IgD-negative memory B cell (primary cell): ENCODE results near the gene KLF16. TPM values are rescaled to one million over a fixed set of nuclear protein-coding genes. Genes with fewer than 3 reads are reported as not detected.
A peak's percentile ranks its signal among the peaks of the same experiment; 100 is the strongest.

Experiments used
- H3K27ac Mint-ChIP-seq, 3 donors: one replicate each; pipeline ENCODE4 v1.8.0; 2020 to 2022; ENCODE audit warnings: mild to moderate bottlenecking in 3 of 3, mixed read lengths in 3 of 3, moderate library complexity in 1 of 3
- H3K27me3 Mint-ChIP-seq: one replicate; pipeline ENCODE4 v1.8.0; 2021; ENCODE audit warnings: mixed read lengths
- H3K36me3 Mint-ChIP-seq: one replicate; pipeline ENCODE4 v1.8.0; 2020; ENCODE audit warnings: mild to moderate bottlenecking, mixed read lengths
- H3K4me1 Mint-ChIP-seq, 3 donors: one replicate each; pipeline ENCODE4 v1.8.0; 2020 to 2022; ENCODE audit warnings: mixed read lengths in 3 of 3, mild to moderate bottlenecking in 1 of 3
- H3K4me3 Mint-ChIP-seq, 4 donors: one replicate each; pipeline ENCODE4 v1.8.0; 2020 to 2022; ENCODE audit warnings: mild to moderate bottlenecking in 4 of 4, mixed read lengths in 4 of 4, moderate library complexity in 3 of 4
- H3K9me3 Mint-ChIP-seq, 3 donors: one replicate each; pipeline ENCODE4 v1.8.0; 2020 to 2021; ENCODE audit warnings: mixed read lengths in 3 of 3, mild to moderate bottlenecking in 1 of 3
- polyA plus RNA-seq: library from polyadenylated mRNA; unstranded; fragments of 300-500 nt; fragmentation: Illumina TruSeq; gene quantifications from one replicate; pipeline ENCODE4 v1.2.3, GENCODE V29; 2021

Gene KLF16
- 1.8 TPM for polyA plus RNA-seq

DNA sequence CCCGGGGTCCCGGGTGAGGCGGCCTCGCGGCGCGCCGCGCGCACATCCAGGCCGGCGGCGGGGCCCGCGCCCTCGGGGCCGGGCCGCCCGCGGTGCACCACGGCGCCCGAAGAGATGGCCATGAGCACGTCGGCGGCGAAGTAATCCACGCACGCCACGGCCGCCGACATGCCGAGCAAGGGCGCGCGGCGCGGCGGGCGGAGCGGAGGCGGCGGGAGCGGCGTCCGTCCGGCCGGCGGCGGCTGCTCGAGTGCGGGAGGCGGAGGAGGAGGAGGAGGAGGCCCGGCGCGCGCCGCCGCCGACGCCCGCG lies at the start of gene KLF16:
TSS of gene KLF16 (minus strand) at position 252 of the 310 bp plus-strand sequence. CDS start at position 170, 82 bp downstream.
- Mint-ChIP-seq H3K9me3 (no peaks in the 10 kb centered on the region), H3K36me3 (no peaks in the 10 kb centered on the region), H3K4me1 (peaks cover 12 to 20% (median 12%) of the 10 kb centered on the region in 3 donors), H3K27ac (peak within 1 kb of the TSS; percentile 97 to 100 (median 99)), H3K27me3 (no peaks in the 10 kb centered on the region), H3K4me3 (peak within 1 kb of the TSS; percentile 91 to 99 (median 98))

DNA sequence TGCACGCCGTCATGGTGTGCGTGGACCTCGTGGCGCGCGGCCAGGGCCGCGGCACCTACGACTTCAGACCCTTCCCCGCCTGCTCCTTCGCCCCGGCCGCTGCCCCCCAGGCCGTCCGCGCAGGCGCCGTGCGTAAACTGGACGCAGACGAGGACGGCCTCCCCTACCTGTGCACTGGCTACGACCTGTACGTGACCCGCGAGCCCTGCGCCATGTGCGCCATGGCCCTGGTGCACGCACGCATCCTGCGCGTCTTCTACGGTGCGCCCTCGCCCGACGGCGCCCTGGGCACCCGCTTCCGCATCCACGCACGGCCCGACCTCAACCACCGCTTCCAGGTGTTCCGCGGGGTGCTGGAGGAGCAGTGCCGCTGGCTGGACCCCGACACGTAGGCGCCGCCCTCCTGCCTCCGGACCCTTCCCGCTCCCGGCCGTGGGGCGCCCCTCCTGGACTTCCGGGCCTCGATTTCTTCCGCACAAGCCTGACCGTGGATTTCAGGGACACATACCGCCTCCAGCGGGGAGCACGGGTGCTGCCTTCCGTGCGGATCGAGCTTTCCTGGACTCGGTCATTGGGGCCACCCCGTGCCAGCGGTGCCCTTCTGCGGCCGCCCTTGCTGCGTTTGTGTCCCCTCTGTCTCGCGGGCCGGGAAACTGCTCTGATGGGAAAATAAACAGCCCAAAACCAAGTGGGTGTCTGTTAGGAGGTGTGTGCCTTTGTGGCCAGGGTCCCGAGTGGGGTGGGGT lies 49.6 kb upstream of the KLF16 start:
- Mint-ChIP-seq H3K27ac (no peak overlapping the region), H3K4me1 (peaks cover 5 to 7% (median 6%) of the 10 kb centered on the region in 3 donors), H3K27me3 (no peaks in the 10 kb centered on the region), H3K4me3 (no peak overlapping the region), H3K9me3 (no peaks in the 10 kb centered on the region), H3K36me3 (no peaks in the 10 kb centered on the region)

DNA sequence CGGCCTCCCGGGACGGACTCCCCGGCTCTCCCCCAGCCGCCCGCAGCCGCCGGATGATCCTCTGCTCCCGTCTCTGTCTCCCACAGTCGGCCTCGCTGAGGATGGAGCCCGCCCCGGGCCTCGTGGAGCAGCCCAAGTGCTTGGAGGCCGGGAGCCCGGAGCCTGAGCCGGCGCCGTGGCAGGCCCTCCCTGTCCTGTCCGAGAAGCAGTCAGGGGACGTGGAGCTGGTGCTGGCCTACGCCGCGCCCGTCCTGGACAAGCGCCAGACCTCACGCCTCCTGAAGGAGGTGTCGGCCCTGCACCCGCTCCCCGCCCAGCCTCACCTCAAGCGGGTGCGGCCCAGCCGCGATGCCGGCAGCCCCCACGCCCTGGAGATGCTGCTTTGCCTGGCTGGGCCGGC lies 48.6 kb upstream of the KLF16 start:
- H3K27me3 Mint-ChIP-seq: no peaks in the 10 kb centered on the region
- no peaks in the 10 kb centered on the region for H3K9me3 Mint-ChIP-seq
- H3K4me1 Mint-ChIP-seq: peaks cover 5 to 9% (median 6%) of the 10 kb centered on the region in 3 donors
- H3K36me3 Mint-ChIP-seq: no peaks in the 10 kb centered on the region
- H3K4me3 Mint-ChIP-seq: no peak overlapping the region
- no peak overlapping the region for H3K27ac Mint-ChIP-seq

DNA sequence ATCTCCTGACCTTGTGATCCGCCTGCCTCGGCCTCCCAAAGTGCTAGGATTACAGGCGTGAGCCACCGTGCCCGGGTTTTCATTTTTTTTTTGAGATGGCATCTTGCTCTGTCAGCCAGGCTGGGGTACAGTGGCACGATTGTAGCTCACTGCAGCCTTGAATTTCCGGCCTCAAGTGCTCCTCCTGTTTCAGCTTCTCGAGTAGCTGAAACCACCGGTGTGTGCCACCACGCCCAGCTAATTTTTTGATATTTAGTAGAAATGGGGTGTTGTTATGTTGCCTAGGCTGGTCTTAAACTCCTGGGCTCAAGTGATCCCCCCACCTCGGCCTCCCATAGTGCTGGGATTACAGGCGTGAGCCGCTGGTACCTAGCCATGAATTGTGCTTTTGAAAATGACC lies 47.7 kb upstream of the KLF16 start:
- Mint-ChIP-seq H3K27ac (no peak overlapping the region), H3K27me3 (no peaks in the 10 kb centered on the region), H3K4me1 (peaks cover 5 to 9% (median 6%) of the 10 kb centered on the region in 3 donors), H3K4me3 (peak overlapping the region in 1 of 4 donors; percentile 51), H3K9me3 (no peaks in the 10 kb centered on the region), H3K36me3 (no peaks in the 10 kb centered on the region)

DNA sequence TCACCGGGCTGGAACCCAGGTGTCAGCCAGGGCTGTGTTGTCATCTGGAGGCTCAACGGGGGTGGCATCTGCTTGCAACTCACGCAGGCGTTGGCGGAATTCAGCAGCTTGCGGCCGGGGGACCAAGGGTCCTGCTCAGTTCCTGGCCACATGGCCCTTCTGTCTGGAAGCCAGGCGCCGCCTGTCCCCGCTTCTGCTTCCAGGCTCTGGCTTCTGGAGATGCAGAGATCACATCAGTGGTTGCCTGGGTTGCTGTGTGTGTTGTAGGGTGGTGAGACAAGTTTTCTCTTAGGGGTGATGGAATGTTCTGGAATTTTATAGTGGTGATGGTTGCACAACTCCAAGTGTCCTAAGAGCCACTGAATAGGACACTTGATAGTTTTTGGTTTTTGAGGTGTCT lies 46.8 kb upstream of the KLF16 start:
- peak overlapping the region in 2 of 4 donors; percentile 60 to 65 for H3K4me3 Mint-ChIP-seq
- no peaks in the 10 kb centered on the region for H3K9me3 Mint-ChIP-seq
- H3K27me3 Mint-ChIP-seq: no peaks in the 10 kb centered on the region
- H3K36me3 Mint-ChIP-seq: no peaks in the 10 kb centered on the region
- H3K4me1 Mint-ChIP-seq: peaks cover 10 to 14% (median 13%) of the 10 kb centered on the region in 3 donors
- peak overlapping the region; percentile 53 to 76 (median 65) for H3K27ac Mint-ChIP-seq

DNA sequence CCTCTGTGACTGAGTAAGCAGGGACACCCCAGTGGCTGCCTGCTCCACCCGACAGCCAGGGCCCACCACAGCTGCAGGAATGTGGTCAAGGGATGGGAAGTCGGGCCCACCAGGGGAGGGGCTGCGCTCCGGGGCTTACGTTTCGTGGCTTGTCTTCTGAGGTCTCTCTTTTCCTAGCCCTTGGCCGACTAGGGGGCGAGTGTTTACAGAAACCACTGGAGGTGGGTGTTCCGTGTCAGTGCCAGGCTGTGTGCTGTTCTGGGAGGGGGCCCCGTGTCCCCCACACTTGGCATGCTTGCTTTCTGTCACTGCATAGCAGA lies 46.3 kb upstream of the KLF16 start:
- H3K9me3 Mint-ChIP-seq: no peaks in the 10 kb centered on the region
- peaks cover 10 to 16% (median 14%) of the 10 kb centered on the region in 3 donors for H3K4me1 Mint-ChIP-seq
- no peaks in the 10 kb centered on the region for H3K27me3 Mint-ChIP-seq
- peak overlapping the region in 2 of 3 donors; percentile 65 to 76 for H3K27ac Mint-ChIP-seq
- H3K36me3 Mint-ChIP-seq: no peaks in the 10 kb centered on the region
- H3K4me3 Mint-ChIP-seq: peak overlapping the region in 2 of 4 donors; percentile 65 to 70

DNA sequence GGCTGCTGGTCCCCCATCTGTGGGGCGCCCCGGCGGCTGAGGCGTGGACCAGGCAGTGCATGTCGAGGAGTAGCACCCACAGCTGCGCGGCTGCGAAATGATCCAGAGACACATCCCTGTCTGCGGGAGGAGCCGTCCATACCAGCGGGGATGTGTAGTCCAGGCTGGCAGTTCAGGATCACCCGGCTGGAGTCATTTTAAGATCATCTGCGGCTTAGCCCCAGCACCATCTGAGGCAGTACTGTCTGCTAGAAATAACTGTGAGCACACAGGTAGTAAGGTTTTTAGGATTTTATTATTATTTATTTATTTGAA lies 44.9 kb upstream of the KLF16 start:
- no peaks in the 10 kb centered on the region for H3K27me3 Mint-ChIP-seq
- H3K9me3 Mint-ChIP-seq: no peaks in the 10 kb centered on the region
- no peaks in the 10 kb centered on the region for H3K36me3 Mint-ChIP-seq
- no peak overlapping the region for H3K27ac Mint-ChIP-seq
- H3K4me1 Mint-ChIP-seq: peaks cover 21 to 27% (median 24%) of the 10 kb centered on the region in 3 donors
- peak overlapping the region in 1 of 4 donors; percentile 86 for H3K4me3 Mint-ChIP-seq

DNA sequence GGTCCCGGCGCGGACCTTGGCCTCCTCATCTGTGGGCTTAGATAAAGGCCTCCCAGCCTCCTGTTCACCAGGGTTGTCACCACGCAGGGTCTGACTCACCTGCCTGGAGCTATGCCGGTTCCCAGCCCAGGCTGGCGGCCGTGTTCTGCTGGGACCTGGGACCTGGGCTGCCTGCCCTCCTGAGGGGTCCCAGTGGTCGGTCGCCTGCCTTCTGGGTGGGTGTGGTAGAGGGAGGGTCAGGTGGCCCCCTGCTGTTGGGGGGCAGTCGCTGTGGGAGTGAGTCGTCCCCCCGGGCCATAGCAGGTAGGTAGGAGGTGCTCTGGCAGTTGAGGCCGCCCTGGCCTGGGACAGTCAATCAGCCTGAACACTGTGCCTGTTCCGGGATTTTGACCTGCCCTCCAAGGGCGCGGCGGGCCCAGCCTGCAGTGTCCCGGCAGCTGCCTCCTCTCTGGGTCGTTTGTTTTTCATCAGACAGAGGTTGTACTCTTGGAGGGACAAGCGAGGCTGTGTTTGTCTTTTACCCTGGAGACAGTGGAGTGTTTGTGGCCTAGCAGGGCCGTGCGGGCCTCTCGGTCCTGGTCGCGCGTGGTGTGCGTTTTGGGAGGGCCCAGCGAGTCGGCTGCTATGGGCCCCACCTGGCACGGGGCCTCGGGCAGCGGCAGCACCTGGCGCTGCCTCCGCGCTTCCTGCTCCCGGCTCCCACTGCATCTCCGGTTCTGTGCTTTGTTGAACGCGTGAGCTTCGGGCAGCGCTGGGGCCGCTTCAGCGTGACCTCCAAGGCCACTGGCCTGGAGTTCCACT lies 44.4 kb upstream of the KLF16 start:
- Mint-ChIP-seq H3K36me3 (no peaks in the 10 kb centered on the region), H3K4me1 (peaks cover 24 to 32% (median 29%) of the 10 kb centered on the region in 3 donors), H3K27me3 (no peaks in the 10 kb centered on the region), H3K4me3 (no peak overlapping the region), H3K27ac (peak overlapping the region in 1 of 3 donors; percentile 28), H3K9me3 (no peaks in the 10 kb centered on the region)

DNA sequence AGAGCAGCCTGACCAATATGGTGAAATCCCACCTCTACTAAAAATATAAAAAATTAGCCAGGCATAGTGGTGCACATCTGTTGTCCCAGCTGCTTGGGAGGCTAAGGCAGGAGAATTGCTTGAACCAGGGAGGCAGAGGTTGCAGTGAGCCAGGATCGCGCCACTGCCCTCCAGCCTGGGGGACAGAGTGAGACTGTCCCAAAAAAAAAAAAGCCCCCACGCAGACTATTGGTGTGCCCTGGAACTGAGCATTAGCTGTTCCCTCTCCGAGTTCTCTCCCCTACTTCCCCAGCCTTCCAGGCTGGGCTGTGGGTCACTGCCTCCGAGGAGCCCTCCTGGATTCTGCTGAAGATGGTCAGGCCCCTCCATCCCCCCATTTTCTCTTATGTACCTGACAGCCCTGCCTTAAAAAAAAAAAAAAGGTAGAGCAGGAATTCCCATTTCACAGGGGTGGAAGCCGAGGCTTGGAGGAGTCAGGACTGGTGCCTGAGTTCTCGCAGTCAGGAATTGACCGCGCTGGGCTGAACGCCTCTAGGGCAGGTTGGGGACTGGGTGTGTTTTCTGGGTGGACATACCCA lies 43.7 kb upstream of the KLF16 start:
- no peaks in the 10 kb centered on the region for H3K27me3 Mint-ChIP-seq
- H3K4me3 Mint-ChIP-seq: peak overlapping the region in 2 of 4 donors; percentile 23 to 78
- peaks cover 25 to 32% (median 30%) of the 10 kb centered on the region in 3 donors for H3K4me1 Mint-ChIP-seq
- H3K9me3 Mint-ChIP-seq: no peaks in the 10 kb centered on the region
- H3K27ac Mint-ChIP-seq: peak overlapping the region in 1 of 3 donors; percentile 28
- H3K36me3 Mint-ChIP-seq: no peaks in the 10 kb centered on the region

DNA sequence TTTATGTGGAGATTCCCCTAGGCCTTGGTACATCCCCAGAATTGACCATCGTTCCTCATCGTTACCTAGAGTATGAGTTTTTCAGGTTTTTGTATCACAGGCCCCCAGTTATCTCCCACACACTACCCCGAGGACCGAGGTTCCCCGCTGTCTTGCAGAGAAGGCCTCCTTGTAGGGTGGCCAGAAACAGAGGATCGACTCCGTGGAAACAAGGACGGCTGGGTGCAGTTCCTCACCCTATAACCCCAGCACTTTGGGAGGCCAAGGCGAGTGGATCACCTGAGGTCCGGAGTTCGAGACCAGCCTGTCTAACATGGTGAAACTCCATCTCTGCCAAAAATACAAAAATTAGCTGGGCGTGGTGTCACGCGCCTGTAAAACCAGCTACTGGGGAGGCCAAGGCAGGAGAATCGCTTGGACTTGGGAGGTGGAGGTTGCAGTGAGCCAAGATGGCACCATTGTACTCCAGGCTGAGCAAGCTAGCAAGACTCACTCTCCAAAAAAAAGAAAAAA lies 42.5 kb upstream of the KLF16 start:
- Mint-ChIP-seq H3K9me3 (no peaks in the 10 kb centered on the region), H3K4me3 (peak overlapping the region; percentile 84 to 97 (median 94)), H3K27me3 (no peaks in the 10 kb centered on the region), H3K36me3 (no peaks in the 10 kb centered on the region), H3K27ac (peak overlapping the region; percentile 95 to 98 (median 97)), H3K4me1 (peaks cover 25 to 32% (median 30%) of the 10 kb centered on the region in 3 donors)

DNA sequence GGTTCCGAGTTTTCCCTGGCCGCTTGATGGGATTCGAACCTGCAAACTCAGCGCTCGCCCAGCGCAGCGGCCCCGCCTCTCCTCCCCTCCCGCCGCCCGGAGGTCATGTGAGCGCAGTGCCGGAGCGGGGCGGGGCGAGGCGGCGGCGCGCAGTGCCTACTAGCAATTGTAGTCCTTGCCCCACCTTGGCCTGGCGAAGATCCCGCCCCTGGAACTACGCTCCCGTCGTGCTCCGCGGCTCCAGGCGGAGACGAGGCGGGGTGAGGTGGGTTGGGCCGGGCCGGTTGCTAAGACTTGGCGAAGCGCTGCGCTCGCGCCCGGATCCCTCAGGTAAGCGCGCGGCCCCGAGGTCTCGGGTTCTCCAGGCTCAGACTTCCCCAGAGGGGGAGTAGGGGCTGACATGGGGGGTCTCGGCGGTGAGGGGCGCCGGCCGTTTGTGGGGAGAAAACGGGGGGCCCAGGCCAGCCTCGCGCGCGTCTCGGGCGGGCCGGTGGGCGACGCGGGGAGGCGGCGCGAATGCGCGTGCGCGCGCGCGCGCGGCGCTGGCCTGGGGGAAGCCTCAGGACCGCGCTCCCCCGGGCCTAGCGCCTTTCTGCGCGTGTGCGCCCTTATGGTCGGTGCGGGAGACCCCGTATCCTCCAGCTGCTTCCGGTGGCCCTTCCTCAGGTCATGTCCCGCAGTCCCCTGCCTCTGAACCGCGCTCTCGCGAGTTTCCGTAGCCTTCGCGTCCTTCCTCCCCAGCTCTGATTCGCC lies 41.9 kb upstream of the KLF16 start, which contains the start of the genes ADAT3 and SCAMP4:
TSS of gene ADAT3 (plus strand) at position 290 of the 753 bp plus-strand sequence. CDS start 6,649 bp downstream, outside the sequence.
TSS of gene SCAMP4 (plus strand) at position 290 of the 753 bp plus-strand sequence. CDS start 9,621 bp downstream, outside the sequence.
- H3K4me3 Mint-ChIP-seq: peak within 1 kb of the TSS; percentile 84 to 97 (median 94)
- H3K27me3 Mint-ChIP-seq: no peaks in the 10 kb centered on the region
- H3K36me3 Mint-ChIP-seq: no peaks in the 10 kb centered on the region
- H3K9me3 Mint-ChIP-seq: no peaks in the 10 kb centered on the region
- peaks cover 24 to 30% (median 29%) of the 10 kb centered on the region in 3 donors for H3K4me1 Mint-ChIP-seq
- peak within 1 kb of the TSS; percentile 97 to 98 (median 98) for H3K27ac Mint-ChIP-seq

DNA sequence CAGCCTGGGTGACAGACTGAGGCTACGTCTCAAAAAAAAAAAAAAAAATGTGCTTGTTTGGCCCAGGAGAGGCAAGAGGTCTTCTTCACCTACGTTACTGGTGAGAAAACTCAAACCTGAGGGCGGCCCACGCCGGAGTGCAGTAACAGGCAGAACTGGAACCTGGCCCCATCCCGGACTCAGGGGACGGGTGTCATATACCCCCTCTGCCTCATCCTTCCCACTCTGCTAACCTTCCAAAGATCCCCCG lies 41.4 kb upstream of the KLF16 start:
- Mint-ChIP-seq H3K27ac (peak overlapping the region; percentile 95 to 98 (median 98)), H3K36me3 (no peaks in the 10 kb centered on the region), H3K4me3 (peak overlapping the region; percentile 84 to 92 (median 90)), H3K9me3 (no peaks in the 10 kb centered on the region), H3K4me1 (peaks cover 22 to 27% (median 26%) of the 10 kb centered on the region in 3 donors), H3K27me3 (no peaks in the 10 kb centered on the region)

DNA sequence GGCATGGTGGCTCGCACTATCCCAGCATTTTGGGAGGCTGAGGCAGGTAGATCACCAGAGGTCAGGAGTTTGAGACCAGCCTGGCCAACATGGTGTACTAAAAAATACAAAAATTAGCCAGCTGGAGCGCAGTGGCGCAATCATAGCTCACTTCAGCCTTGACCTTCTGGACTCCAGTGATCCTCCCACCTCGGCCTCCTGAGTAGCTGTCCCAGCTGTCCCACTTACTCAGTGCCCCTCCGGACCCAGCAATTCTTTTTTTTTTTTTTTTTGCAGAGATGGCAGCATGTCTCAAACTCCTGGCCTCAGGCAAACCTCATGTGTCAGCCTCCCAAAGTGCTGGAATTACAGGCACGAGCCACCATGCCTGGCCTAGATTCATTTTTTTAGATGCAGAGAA lies 39.5 kb upstream of the KLF16 start:
- no peaks in the 10 kb centered on the region for H3K36me3 Mint-ChIP-seq
- no peaks in the 10 kb centered on the region for H3K27me3 Mint-ChIP-seq
- peaks cover 23 to 30% (median 23%) of the 10 kb centered on the region in 3 donors for H3K4me1 Mint-ChIP-seq
- peak overlapping the region in 3 of 4 donors; percentile 84 to 91 (median 87) for H3K4me3 Mint-ChIP-seq
- H3K27ac Mint-ChIP-seq: peak overlapping the region; percentile 95 to 98 (median 98)
- no peaks in the 10 kb centered on the region for H3K9me3 Mint-ChIP-seq

DNA sequence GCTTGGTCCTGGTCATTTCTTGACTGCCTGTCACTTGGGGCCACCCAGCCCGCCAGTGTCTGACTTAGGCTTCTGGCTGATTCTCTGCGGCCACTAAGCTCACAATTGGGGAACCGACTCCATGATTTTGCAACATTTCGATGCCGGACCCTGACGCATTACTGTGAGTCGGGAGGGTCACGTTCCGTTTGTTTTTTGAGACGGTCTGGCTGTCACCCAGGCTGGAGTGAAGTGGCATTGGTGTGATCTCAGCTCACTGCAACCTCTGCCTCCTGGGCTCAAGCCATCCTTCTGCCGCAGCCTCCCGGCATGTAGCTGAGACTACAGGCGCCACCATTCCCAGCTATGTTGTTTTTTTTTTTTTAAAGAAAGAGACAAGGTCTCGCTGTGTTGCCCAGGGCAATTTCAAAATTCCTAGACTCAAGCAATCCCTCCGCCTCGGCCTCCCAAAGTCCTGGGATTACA lies 38.6 kb upstream of the KLF16 start:
- H3K36me3 Mint-ChIP-seq: no peaks in the 10 kb centered on the region
- peaks cover 26 to 36% (median 31%) of the 10 kb centered on the region in 3 donors for H3K4me1 Mint-ChIP-seq
- no peaks in the 10 kb centered on the region for H3K9me3 Mint-ChIP-seq
- peak overlapping the region in 1 of 3 donors; percentile 98 for H3K27ac Mint-ChIP-seq
- peak overlapping the region in 1 of 4 donors; percentile 45 for H3K4me3 Mint-ChIP-seq
- no peaks in the 10 kb centered on the region for H3K27me3 Mint-ChIP-seq
